HG02973 (cell line): ENCODE data around the gene ERICH6B.

Source experiments
- ATAC-seq: cut with Tn5 transposase; IDR thresholded peaks from one replicate; pipeline ENCODE4 v1.9.1; 2021; ENCODE audit warnings: moderate library complexity; ENCODE audit not compliant: unreplicated experiment

ERICH6B gene

GRCh38 chr13:45508776-45509175, 106.8 kb downstream of the ERICH6B start:
- ATAC-seq = no peak

- no peak for ATAC-seq
These were observed 108.7 kb downstream of the ERICH6B start for GRCh38 chr13:45506811-45507210.

- ATAC-seq = no peak
These were observed 111.9 kb downstream of the ERICH6B start for GRCh38 chr13:45503658-45504057.

GRCh38 chr13:45501175-45501526, 114.4 kb downstream of the ERICH6B start:
- no peak for ATAC-seq

GRCh38 chr13:45500492-45501174, 114.9 kb downstream of the ERICH6B start:
- ATAC-seq = no peak

GRCh38 chr13:45496942-45497341, 118.6 kb downstream of the ERICH6B start:
- ATAC-seq = no peak

GRCh38 chr13:45492538-45492937, 123.0 kb downstream of the ERICH6B start:
- ATAC-seq = no peak
